AG09319 (cell line): ENCODE measurements around the gene MEGF10.

Source experiments
- DNase-seq: peaks from one replicate; pipeline ENCODE4 v3.0.0-alpha.2; 2010; ENCODE audit warnings: low read depth; ENCODE audit errors: extremely low read depth
- TF ChIP-seq, protein P1 (sequence below): IDR thresholded peaks from 2 replicates; pipeline ENCODE4 v1.5.1; 2011; ENCODE audit warnings: low read depth, mild to moderate bottlenecking, inconsistent platforms, low read length, moderate library complexity

The MEGF10 gene

DNA sequence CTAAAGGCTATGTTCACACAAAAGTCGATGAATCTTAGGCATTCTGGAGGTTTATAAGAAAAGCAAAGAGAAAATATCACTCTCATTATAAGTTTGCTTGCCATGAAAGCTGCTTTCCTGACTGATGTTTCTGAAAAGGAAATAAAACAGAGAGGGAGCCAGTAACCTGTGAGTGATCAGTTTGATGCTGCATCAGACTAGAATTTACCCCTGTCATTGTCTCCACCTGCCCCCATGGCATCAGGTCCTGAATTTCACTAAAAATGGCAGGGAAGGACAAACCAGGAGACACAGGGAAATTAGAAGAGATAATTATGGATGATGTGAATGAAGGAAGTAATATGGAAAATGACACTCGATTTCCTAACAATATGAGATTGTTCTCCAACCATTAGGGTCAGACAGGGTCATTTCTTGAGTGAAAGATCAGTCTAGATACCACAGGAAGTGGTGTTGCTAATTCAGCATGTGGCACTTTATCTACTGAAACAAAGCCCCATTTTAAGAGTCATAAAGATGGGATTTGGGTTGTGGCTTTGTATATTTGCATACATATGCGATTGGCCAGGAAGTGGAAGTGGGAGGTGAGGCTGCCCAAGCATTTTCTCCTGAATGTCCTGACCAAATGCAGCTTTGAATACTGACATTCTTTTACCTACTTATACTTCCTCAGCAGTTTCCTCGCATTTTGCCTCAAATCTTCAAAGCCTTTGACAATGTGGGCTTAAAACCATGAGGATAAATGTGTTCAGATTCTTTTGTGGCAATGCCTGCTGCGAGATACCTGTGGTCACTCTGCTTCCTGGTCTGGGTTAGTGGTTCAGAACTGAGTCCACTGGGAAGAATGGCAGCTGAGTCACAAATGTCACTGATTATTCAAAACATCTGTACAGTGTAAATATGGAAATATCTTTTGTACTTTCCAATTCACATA, 29.7 kb downstream of the MEGF10 start:
- TF ChIP-seq, protein P1, sequence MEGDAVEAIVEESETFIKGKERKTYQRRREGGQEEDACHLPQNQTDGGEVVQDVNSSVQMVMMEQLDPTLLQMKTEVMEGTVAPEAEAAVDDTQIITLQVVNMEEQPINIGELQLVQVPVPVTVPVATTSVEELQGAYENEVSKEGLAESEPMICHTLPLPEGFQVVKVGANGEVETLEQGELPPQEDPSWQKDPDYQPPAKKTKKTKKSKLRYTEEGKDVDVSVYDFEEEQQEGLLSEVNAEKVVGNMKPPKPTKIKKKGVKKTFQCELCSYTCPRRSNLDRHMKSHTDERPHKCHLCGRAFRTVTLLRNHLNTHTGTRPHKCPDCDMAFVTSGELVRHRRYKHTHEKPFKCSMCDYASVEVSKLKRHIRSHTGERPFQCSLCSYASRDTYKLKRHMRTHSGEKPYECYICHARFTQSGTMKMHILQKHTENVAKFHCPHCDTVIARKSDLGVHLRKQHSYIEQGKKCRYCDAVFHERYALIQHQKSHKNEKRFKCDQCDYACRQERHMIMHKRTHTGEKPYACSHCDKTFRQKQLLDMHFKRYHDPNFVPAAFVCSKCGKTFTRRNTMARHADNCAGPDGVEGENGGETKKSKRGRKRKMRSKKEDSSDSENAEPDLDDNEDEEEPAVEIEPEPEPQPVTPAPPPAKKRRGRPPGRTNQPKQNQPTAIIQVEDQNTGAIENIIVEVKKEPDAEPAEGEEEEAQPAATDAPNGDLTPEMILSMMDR, result no peak
- no peak for DNase-seq

DNA sequence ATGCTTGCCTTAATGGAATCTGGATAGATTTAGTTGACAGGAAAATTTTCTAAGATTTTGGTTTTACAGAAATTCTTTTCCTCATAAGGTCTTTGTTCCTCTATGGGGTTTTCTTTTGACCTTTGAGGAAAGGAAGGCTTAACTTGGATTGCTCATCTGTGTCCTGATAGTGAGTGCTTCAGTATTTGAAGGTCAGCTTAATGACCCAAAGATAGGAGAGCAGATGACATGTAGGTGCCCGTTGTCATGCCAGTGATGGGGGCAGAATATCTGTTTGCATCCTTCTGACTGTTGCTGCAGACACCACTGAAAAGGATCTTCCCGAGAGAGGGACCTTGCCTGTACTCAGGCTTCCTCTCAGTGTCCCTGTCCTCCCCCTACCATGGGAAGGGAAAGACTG, 30.9 kb downstream of the MEGF10 start:
- TF ChIP-seq, protein P1, result no peak
- DNase-seq, result no peak

DNA sequence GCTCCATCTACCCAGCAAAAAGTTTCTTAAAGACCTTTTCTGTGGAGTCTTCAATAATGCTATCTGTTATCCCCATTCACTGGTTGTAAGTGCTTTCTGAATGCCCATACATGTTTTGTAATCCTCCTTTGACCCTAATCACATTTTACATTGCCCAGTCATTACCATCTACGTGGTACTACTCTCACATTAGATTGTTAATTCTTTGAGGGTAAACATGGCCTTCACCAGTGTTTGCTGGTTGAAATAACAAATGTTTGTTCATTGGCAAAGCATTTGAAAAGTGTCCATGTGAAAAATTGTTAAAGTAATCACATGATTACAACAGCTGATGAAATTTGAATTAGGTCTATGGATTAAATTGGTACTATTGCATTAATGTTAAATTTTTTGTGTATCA, 31.8 kb downstream of the MEGF10 start:
- TF ChIP-seq, protein P1, result no peak
- DNase-seq, result no peak

DNA sequence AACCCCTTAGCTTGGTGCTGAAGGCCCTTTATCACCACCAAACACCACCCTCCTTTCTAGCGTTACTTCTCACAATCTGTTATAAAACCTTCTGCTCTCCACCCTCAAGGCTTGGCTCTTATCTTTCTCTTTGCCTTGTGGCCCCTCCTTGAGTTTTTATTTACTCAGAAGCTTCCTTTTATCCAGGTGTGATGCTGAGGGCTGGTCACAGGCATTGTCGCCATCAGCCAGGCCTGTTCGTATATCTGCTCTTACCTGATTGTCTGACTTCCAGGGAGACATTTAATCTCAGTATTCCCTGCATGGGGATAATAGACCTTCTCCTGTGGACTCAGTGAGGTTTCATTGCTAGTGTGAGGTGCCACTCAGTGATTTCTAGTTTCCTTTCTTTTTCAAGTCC, 34.2 kb downstream of the MEGF10 start:
- DNase-seq, result no peak

DNA sequence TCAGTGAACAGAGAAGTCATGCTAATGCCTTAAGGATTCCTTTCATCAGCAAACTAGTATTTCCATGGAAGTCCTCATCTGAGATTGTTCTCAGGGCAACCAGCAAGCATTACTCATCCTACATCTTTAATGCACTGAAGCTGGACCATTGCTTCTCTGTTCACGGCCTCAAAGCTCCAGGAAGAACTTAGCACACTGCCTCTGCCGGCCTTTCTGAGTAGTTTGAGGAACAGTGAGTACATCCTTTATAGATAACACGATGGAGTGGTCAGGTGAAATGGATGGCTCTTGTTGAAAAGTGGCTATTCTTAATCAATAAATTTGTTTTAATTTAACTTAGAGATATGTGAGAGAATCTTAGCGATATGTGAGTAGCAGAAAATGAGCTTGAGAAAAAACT, 35.8 kb downstream of the MEGF10 start:
- no peak for DNase-seq
- TF ChIP-seq, protein P1, result no peak

More for the DNA sequence above, 34.2 kb downstream of the MEGF10 start:
- TF ChIP-seq, protein P1, result no peak

DNA sequence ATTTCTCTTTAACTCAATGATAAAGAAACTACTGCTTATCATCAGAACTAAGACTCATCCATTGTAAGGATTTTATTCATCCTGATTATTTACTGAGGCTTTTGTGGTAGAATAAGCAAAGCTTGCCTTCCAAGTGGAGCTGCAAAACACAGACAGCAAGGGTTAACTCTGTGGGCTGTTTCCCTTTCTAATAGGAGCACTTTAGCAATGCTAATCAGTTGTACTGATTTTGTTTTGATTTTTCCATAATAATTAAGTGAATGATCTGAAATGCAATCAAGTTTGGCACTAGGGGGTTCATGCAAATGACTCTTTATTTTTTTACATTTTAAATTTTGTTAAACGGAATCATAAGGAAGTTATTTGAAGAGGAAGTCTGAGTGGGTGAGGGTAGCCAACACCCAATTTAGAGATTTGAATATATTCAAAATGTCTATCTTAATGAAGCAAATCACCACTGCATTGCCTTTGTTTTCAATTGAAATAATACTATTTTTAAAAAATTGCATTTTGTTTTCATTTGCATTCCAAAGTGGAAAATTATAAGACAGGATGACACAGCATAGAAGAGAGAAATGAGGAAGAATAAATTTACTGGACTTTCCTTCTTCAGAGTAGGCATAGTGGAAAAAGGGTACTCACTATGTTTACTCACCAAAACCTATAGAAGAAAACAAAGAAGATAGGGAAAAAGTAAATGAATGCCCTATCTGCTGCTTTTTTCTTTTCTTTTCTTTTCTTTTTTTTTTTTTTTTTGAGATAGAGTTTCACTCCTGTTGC, 36.6 kb downstream of the MEGF10 start:
- no peak for DNase-seq
- TF ChIP-seq, protein P1, result no peak

DNA sequence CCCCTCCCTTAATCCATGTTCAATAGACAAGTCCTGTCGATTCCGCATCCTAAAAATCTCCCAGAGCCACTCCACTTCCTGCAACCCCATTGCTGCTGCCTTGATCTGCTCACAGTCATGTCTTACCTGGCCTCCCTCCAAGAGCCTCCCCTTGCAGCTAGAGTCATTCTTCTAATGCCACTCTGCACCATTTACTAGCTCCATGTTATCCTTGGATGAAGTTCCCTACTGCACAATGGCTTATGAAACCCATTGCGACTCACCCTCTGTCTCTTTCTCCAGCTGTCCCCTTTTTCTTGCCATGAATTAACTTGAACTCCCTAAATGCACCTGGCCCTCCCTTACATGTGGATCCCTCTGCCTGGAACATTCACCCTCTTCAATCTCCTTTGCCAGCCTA, 39.5 kb downstream of the MEGF10 start:
- TF ChIP-seq, protein P1, result no peak

More for the DNA sequence above, 39.5 kb downstream of the MEGF10 start:
- no peak for DNase-seq
